Measurements from ENCODE around the gene FANCG.

- TF ChIP-seq CTCF (IDR thresholded peaks at IDR 0.05) (no peak), POLR2AphosphoS5 (IDR thresholded peaks at IDR 0.05) (peak in 1 of 3 donors; percentile 17), POLR2A (IDR thresholded peaks at IDR 0.05) (no peak), EP300 (IDR thresholded peaks at IDR 0.05) (no peak)
Observed at GRCh38 chr9:35112257-35113020, 32.7 kb upstream of the FANCG start.

Measured in stomach (tissue), 4 donors.